ENCODE data around the gene PER2.
A peak's percentile ranks its signal among the peaks of the same experiment; 100 is the strongest.

Gene PER2

DNA sequence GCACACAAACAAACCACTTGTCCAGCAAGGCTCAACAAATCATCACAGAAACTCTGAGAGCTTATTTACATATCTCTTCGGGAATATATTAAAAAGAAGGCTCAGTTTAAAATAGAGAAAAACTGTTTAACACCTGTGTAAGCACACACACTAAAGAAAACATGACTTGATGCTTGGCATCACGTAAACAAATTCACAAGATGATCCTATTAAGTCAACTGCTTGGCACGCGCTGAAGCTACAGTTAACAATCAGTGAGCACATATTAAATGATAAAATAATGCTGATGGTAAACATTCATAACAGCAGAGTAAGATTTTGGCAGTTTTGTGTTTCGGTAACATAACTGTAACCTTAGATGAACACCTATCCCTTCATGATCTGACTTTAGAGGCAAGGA lies 44.3 kb downstream of the PER2 start:
- no peaks in the 10 kb centered on the region for H3K36me3 ChIP-seq (ENCODE audit: insufficient read depth)
- H3K4me2 ChIP-seq, result no peak overlapping the region

DNA sequence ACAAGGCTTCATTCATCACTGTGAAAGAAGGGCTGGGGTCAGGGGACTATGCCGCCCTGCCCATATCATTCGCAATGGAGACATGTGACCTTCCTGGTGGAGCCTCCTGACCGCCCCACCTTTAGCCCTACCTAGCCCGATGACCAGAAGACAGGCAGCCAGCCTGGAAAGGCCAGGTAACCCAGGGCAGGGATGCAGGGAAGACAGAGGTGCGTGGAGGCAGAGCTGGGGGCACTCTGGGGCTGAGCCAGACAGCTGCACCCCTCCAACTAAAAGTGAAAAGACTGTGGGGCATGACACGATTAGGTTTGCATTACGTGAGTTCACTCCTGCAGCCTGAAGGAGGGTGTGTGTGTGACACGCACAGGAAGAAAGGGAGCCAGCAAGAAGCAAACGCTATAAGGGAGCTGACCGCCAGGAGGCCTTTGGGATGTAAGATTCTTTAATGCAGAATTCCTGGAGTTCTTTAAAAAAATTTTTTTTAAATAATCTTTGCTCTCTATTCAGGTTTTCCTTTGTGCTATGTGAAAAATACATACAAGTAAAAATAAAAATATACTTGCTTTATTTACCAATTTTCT lies 44.8 kb downstream of the PER2 start:
- Histone ChIP-seq H3K27me3 (ENCODE audit: insufficient read depth, low read depth) (no peaks in the 10 kb centered on the region), H3K27ac (no peak overlapping the region), H3K4me1 (ENCODE audit: low read depth, poor library complexity, severe bottlenecking) (peaks cover 17% of the 10 kb centered on the region), H3K4me2 (no peak overlapping the region), H3K9ac (no peak overlapping the region), H3K36me3 (ENCODE audit: insufficient read depth) (no peaks in the 10 kb centered on the region), H2AFZ (ENCODE audit: low read depth) (no peak overlapping the region), H3K79me2 (ENCODE audit: insufficient read depth, low read depth) (peaks cover 6% of the 10 kb centered on the region), H4K20me1 (ENCODE audit: insufficient read depth) (no peaks in the 10 kb centered on the region), H3K4me3 (IDR thresholded peaks at IDR 0.05; ENCODE audit: insufficient read depth, low read depth, low read length) (no peak overlapping the region)
- TF ChIP-seq, protein P1, sequence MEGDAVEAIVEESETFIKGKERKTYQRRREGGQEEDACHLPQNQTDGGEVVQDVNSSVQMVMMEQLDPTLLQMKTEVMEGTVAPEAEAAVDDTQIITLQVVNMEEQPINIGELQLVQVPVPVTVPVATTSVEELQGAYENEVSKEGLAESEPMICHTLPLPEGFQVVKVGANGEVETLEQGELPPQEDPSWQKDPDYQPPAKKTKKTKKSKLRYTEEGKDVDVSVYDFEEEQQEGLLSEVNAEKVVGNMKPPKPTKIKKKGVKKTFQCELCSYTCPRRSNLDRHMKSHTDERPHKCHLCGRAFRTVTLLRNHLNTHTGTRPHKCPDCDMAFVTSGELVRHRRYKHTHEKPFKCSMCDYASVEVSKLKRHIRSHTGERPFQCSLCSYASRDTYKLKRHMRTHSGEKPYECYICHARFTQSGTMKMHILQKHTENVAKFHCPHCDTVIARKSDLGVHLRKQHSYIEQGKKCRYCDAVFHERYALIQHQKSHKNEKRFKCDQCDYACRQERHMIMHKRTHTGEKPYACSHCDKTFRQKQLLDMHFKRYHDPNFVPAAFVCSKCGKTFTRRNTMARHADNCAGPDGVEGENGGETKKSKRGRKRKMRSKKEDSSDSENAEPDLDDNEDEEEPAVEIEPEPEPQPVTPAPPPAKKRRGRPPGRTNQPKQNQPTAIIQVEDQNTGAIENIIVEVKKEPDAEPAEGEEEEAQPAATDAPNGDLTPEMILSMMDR (conservative IDR thresholded peaks at IDR 0.05; ENCODE audit: low read depth, low read length), result no peak

More for the DNA sequence above, 44.3 kb downstream of the PER2 start:
- H4K20me1 ChIP-seq (ENCODE audit: insufficient read depth), result no peaks in the 10 kb centered on the region
- no peaks in the 10 kb centered on the region for H3K27me3 ChIP-seq (ENCODE audit: insufficient read depth, low read depth)
- H3K4me3 ChIP-seq (IDR thresholded peaks at IDR 0.05; ENCODE audit: insufficient read depth, low read depth, low read length), result no peak overlapping the region
- no peak overlapping the region for H3K9ac ChIP-seq
- peaks cover under 1% of the 10 kb centered on the region; the same call in 1 of the 2 replicates for H3K79me2 ChIP-seq (ENCODE audit: insufficient read depth, low read depth)
- H3K27ac ChIP-seq, result no peak overlapping the region
- TF ChIP-seq, protein P1 (conservative IDR thresholded peaks at IDR 0.05; ENCODE audit: low read depth, low read length), result no peak
- H3K4me1 ChIP-seq (ENCODE audit: low read depth, poor library complexity, severe bottlenecking), result peaks cover 16% of the 10 kb centered on the region
- no peak overlapping the region for H2AFZ ChIP-seq (ENCODE audit: low read depth)

DNA sequence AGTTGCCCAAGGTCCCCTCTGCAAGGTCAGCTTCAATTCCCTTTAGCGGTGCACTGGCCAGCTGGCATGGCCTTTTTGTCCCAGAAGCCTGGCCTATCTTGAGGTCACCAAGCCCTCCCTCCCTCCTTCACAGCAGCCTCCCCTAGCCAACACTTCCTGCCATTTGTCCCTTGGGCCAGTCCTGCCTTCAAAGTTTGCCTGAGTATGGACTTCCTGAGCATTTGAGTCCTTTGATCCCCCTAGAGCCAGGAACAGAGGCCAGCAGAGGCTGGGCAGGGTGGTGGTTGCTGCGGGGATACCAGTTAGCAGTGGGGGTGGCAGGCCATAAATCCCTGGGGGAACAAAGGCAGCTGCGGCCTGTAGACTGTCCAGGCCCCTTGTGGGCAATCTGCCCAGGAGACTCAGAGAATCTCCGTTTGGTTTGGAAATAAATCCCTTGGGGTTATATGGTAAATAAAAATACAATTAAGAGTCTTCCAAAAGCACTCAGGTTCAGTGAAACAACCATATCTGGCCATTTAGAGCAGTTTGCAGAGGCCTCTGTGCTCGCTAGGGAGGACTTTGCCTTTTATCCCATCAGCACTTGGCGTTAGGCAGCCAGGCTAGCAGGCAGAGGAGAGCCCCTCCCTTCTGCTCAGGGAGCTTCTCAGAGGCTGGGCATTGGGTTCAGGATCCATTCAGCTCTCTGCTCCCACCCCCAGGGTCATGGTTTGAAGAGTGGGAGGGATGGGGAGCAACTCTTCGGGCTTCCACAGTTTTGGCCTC lies 45.5 kb downstream of the PER2 start:
- Histone ChIP-seq H3K4me3 (IDR thresholded peaks at IDR 0.05; ENCODE audit: insufficient read depth, low read depth, low read length) (no peak overlapping the region), H2AFZ (ENCODE audit: low read depth) (no peak overlapping the region), H3K9ac (no peak overlapping the region), H3K79me2 (ENCODE audit: insufficient read depth, low read depth) (peaks cover 13% of the 10 kb centered on the region), H4K20me1 (ENCODE audit: insufficient read depth) (no peaks in the 10 kb centered on the region; the same call in 1 of the 2 replicates), H3K27me3 (ENCODE audit: insufficient read depth, low read depth) (no peaks in the 10 kb centered on the region), H3K4me2 (no peak overlapping the region), H3K36me3 (ENCODE audit: insufficient read depth) (no peaks in the 10 kb centered on the region), H3K27ac (no peak overlapping the region), H3K4me1 (ENCODE audit: low read depth, poor library complexity, severe bottlenecking) (peaks cover 24% of the 10 kb centered on the region)
- TF ChIP-seq, protein P1 (conservative IDR thresholded peaks at IDR 0.05; ENCODE audit: low read depth, low read length), result no peak

DNA sequence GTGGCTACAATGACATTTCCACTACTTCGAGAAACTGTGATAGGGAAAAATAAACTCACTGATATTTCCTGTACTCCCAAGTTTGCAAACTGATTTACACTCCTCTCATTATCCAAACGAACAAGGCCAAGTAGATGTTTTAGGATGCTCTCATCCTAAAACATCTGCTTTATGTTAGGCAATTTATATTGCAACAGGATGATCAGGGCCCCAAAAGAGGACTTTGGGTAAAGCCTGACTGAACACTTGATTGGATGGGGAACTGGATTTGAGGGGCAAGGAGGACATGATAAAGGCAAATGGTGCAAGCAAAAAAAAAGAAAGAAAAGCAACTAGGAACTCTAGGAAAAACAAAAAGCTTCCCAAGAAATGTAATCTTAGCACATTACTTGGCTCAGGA lies 46.4 kb downstream of the PER2 start:
- Histone ChIP-seq H3K4me1 (ENCODE audit: low read depth, poor library complexity, severe bottlenecking) (peaks cover 32% of the 10 kb centered on the region), H3K27ac (no peak overlapping the region; the same call in 1 of the 2 replicates), H3K79me2 (ENCODE audit: insufficient read depth, low read depth) (peaks cover 18% of the 10 kb centered on the region), H3K9ac (no peak overlapping the region), H4K20me1 (ENCODE audit: insufficient read depth) (no peaks in the 10 kb centered on the region; the same call in 1 of the 2 replicates), H3K4me3 (IDR thresholded peaks at IDR 0.05; ENCODE audit: insufficient read depth, low read depth, low read length) (no peak overlapping the region), H3K36me3 (ENCODE audit: insufficient read depth) (no peaks in the 10 kb centered on the region), H2AFZ (ENCODE audit: low read depth) (no peak overlapping the region), H3K4me2 (peak overlapping the region; percentile 80; the same call in 1 of the 2 replicates), H3K27me3 (ENCODE audit: insufficient read depth, low read depth) (no peaks in the 10 kb centered on the region)
- TF ChIP-seq, protein P1 (conservative IDR thresholded peaks at IDR 0.05; ENCODE audit: low read depth, low read length), result no peak

All from KMS-11 (cell line).